ENCODE measurements around the gene PMCH.
"Not testable (repeated sequence)": the region's sequence is repeated elsewhere in the genome, so short reads cannot be mapped to it uniquely, and the experiment has no call there.

- TF ChIP-seq ZNF619, PREB, CTCF, RAD21 (CRISPR knock-in tag; IDR thresholded peaks at IDR 0.05): not testable (repeated sequence)
Observed at GRCh38 chr12:102147062-102147587, 50.5 kb downstream of the PMCH start.
